Astrocyte (in vitro differentiated cells and primary cell): Measurements from ENCODE around the gene ANO3.

ENCODE experiments used
- CTCF ChIP-seq: IDR thresholded peaks from 2 replicates; pipeline ENCODE4 v1.5.1; 2011; ENCODE audit warnings: low read depth, mild to moderate bottlenecking, inconsistent platforms, low read length, moderate library complexity; ENCODE audit not compliant: insufficient read depth
- EZH2 ChIP-seq: IDR thresholded peaks from 2 replicates; pipeline ENCODE4 v1.6.1; 2012; ENCODE audit warnings: mild to moderate bottlenecking, low read length, inconsistent platforms; ENCODE audit not compliant: insufficient read depth

- TF ChIP-seq EZH2, result no peak
- TF ChIP-seq CTCF, result no peak
These were observed 21.1 kb downstream of the ANO3 start for GRCh38 chr11:26353010-26353409.
